GM19238 (cell line): ENCODE results near the gene SYCN.

ENCODE experiments used
- DNase-seq: peaks from one replicate; pipeline ENCODE4 v3.0.0; 2011; ENCODE audit warnings: low spot score; ENCODE audit not compliant: insufficient read length

Gene SYCN

DNA sequence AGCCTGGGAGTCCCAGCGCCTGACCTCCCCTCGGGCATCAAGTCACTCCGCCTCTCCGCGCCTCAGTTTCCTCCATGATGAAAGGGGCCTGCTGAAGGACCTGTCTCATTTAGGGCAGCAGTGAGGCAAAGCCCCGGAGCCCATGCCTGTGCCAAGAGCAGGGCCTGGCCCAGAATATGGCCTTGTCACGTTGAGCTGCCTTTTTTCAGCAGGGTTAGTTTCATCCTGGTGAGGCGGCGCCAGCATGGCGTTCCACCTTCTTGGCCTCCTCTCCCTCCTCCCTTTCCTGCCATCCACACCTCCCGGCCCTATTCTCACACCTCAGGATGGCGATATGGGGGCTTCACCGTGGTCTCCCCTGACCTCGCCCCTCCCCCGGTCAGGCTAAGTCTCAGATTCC is 48.3 kb downstream of the SYCN start:
- no peak for DNase-seq

DNA sequence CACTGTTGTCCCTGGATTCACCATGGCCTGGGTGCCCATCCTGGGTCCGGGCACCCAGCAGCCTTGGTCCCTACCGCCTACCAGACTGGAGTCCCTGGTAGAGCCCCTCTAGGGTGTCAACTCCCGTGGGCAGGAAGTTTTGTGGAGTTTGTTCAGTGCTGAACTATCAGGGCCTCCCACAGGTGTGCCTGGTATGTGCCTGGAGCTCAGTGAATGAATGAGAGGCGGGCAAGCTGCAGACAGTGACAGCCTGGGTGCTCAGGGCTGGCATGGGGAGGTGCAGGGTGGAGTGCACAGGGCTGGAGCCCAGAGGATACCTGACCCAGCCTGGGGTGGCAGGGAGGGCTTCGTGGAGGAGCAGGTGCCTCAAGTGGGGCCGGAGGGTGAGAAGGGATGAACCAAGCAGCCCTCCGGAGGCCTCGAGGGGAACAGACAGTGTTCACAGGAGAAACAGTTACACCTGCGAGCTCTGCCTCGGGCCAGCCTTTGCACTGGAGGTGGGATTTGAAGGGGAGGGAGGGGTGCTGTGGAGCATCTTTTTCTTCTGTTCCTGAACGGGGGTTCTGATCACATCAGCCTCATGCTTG is 48.9 kb downstream of the SYCN start:
- no peak for DNase-seq

DNA sequence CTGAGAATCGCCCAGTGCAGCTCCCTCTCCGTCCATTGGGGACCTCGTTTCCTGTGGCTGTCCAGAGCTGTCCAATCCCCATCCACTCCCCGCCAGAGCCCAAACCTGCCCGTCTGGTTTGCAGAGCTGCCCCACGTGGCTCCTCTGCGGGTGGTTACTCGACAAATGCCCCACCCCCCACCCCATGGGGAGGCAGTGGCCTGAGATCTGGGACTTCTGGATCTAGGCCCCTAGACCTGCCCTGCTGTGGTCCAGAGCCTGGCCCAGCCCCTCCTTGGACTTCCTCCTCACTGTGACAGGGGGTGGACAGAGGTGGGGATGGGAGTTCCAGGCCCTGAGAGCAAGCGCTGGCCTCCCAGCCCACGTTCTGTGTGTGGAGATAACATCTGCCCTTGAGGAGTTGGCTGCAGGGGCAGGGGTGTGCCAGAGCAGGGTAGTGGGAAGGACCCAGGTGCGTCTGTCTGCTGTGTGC is 49.4 kb downstream of the SYCN start:
- no peak for DNase-seq

DNA sequence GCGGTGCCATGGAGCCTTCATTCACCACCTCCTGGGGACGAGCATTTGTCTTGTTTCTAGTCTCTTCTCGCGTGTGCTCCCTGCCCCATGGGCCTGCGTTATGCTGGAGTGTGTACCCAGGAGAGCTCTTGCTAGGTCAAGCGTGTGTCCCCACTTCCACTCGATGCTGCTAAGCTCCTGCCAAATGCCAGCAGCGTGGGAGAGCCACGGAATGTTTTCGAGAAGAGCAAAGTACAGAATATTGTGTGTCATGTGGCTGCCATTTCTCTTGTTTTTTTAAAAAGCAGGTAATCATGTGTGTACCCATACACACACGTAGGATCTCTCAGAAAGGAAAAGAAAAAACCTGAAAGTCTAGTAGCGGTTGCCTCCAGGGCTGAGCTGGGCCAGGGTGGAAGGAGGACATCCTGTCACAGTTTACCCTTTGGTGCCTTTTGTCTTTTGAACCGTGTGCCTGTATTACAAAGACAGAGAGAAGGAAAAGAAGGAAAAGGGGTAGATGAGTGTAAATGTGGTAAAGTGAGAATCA is 49.9 kb downstream of the SYCN start:
- no peak for DNase-seq
